Osteoblast (primary cell): ENCODE data around the gene PIK3R3. TPM values are rescaled to one million over a fixed set of nuclear protein-coding genes. Genes with fewer than 3 reads are reported as not detected.

Source experiments
- DNase-seq: peaks from one replicate; pipeline ENCODE4 v3.0.0; 2011; ENCODE audit warnings: low spot score, mixed read lengths; ENCODE audit not compliant: insufficient read length; ENCODE audit errors: missing footprints
- H2AFZ ChIP-seq: 2 replicates; pipeline ENCODE4 v1.6.0; 2011; ENCODE audit warnings: mild to moderate bottlenecking, low read length
- H3K27ac ChIP-seq: 2 replicates; pipeline ENCODE4 v1.5.1; 2011; ENCODE audit warnings: mild to moderate bottlenecking, low read depth, low read length, moderate library complexity
- H3K27me3 ChIP-seq: 2 replicates; pipeline ENCODE4 v1.6.0; 2012; ENCODE audit warnings: mild to moderate bottlenecking, control low read depth, inconsistent platforms, low read length, moderate library complexity; ENCODE audit not compliant: insufficient read depth
- H3K36me3 ChIP-seq: 2 replicates; pipeline ENCODE4 v1.5.1; 2011; ENCODE audit warnings: mild to moderate bottlenecking, low read length, control low read depth, moderate library complexity; ENCODE audit not compliant: insufficient read depth
- H3K4me1 ChIP-seq: 2 replicates; pipeline ENCODE4 v1.5.1; 2011; ENCODE audit warnings: mild to moderate bottlenecking, low read length, control low read depth, moderate library complexity; ENCODE audit not compliant: insufficient read depth
- H3K4me2 ChIP-seq: 2 replicates; pipeline ENCODE4 v1.6.0; 2011; ENCODE audit warnings: mild to moderate bottlenecking, low read length; ENCODE audit not compliant: insufficient read depth
- H3K4me3 ChIP-seq: fragments of 200-600 bp; sonication (generic); 3 replicates; pipeline ENCODE4 v1.5.1; 2012; ENCODE audit warnings: mild to moderate bottlenecking, low read length, inconsistent platforms; ENCODE audit not compliant: insufficient read depth
- H3K79me2 ChIP-seq: 2 replicates; pipeline ENCODE4 v1.6.0; 2012; ENCODE audit warnings: mild to moderate bottlenecking, low read length, control low read depth, inconsistent platforms; ENCODE audit not compliant: insufficient read depth
- H3K9me3 ChIP-seq: 2 replicates; pipeline ENCODE4 v1.5.1; 2011; ENCODE audit warnings: low read depth, low read length, control low read depth
- H4K20me1 ChIP-seq: 2 replicates; pipeline ENCODE4 v1.6.0; 2012; ENCODE audit warnings: mild to moderate bottlenecking, low read length, control low read depth; ENCODE audit not compliant: insufficient read depth
- total RNA-seq: library from RNA; depleted of rRNA; stranded (reverse); fragments of >200 nt; gene quantifications from 2 replicates; pipeline ENCODE4 v1.2.3, GENCODE V29; 2012
- TF ChIP-seq, protein P1 (sequence below): IDR thresholded peaks from 2 replicates; pipeline ENCODE4 v1.5.1; 2011; ENCODE audit warnings: mild to moderate bottlenecking, low read depth, low read length, moderate library complexity; ENCODE audit errors: extremely low read depth

PIK3R3 gene
- total RNA-seq, 1 donor: 4.0 TPM

GRCh38 chr1:46041974-46042373, 90.5 kb downstream of the PIK3R3 start:
- H3K4me2 ChIP-seq: no peak overlapping the region
- no peak overlapping the region for H3K27ac ChIP-seq
- TF ChIP-seq, protein P1, sequence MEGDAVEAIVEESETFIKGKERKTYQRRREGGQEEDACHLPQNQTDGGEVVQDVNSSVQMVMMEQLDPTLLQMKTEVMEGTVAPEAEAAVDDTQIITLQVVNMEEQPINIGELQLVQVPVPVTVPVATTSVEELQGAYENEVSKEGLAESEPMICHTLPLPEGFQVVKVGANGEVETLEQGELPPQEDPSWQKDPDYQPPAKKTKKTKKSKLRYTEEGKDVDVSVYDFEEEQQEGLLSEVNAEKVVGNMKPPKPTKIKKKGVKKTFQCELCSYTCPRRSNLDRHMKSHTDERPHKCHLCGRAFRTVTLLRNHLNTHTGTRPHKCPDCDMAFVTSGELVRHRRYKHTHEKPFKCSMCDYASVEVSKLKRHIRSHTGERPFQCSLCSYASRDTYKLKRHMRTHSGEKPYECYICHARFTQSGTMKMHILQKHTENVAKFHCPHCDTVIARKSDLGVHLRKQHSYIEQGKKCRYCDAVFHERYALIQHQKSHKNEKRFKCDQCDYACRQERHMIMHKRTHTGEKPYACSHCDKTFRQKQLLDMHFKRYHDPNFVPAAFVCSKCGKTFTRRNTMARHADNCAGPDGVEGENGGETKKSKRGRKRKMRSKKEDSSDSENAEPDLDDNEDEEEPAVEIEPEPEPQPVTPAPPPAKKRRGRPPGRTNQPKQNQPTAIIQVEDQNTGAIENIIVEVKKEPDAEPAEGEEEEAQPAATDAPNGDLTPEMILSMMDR: no peak
- H3K9me3 ChIP-seq: no peaks in the 10 kb centered on the region
- no peak overlapping the region for H3K4me3 ChIP-seq
- no peak for DNase-seq
- H3K4me1 ChIP-seq: no peaks in the 10 kb centered on the region
- H4K20me1 ChIP-seq: no peaks in the 10 kb centered on the region
- H3K79me2 ChIP-seq: no peaks in the 10 kb centered on the region
- no peaks in the 10 kb centered on the region for H3K36me3 ChIP-seq
- no peak overlapping the region for H2AFZ ChIP-seq
- H3K27me3 ChIP-seq: no peaks in the 10 kb centered on the region

GRCh38 chr1:46041551-46041950, 90.9 kb downstream of the PIK3R3 start:
- Histone ChIP-seq H4K20me1 (no peaks in the 10 kb centered on the region), H3K4me2 (no peak overlapping the region), H2AFZ (no peak overlapping the region), H3K27me3 (no peaks in the 10 kb centered on the region), H3K27ac (no peak overlapping the region), H3K36me3 (no peaks in the 10 kb centered on the region), H3K9me3 (no peaks in the 10 kb centered on the region), H3K4me1 (no peaks in the 10 kb centered on the region), H3K79me2 (no peaks in the 10 kb centered on the region), H3K4me3 (no peak overlapping the region)
- TF ChIP-seq, protein P1: no peak
- no peak for DNase-seq

DNA sequence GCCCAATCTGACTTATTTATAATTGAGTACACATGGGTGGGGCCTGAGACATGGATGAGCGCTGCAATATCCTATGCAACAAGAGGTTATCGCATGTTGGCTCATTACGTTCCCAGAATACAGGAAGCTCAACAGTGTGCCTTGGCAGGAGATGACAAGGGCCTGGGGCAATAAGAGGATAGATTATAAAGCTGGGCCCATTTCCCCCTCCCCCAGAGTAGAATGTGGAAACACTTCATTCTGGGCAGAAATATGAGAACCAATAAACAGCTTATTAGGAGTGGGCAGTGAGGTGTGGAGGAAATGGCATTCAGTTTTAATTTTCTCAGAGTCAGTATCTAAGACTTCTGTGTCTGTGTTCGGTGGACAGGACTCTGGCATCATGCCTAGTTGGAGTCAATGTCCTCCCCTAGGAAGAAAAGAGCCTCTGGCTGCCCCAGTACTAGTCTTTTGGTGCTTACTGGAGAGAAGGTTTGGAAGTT, 92.8 kb downstream of the PIK3R3 start:
- no peak for DNase-seq
- no peaks in the 10 kb centered on the region for H3K4me1 ChIP-seq
- no peak overlapping the region for H3K4me3 ChIP-seq
- no peak overlapping the region for H3K4me2 ChIP-seq
- no peak overlapping the region for H2AFZ ChIP-seq
- TF ChIP-seq, protein P1: no peak
- H3K79me2 ChIP-seq: no peaks in the 10 kb centered on the region
- no peaks in the 10 kb centered on the region for H3K27me3 ChIP-seq
- H3K36me3 ChIP-seq: peaks cover 2% of the 10 kb centered on the region
- no peaks in the 10 kb centered on the region for H3K9me3 ChIP-seq
- no peaks in the 10 kb centered on the region for H4K20me1 ChIP-seq
- no peak overlapping the region for H3K27ac ChIP-seq

GRCh38 chr1:46036894-46037839, 95.3 kb downstream of the PIK3R3 start:
- Histone ChIP-seq H2AFZ (no peak overlapping the region), H3K4me1 (no peaks in the 10 kb centered on the region), H3K27ac (no peak overlapping the region), H3K4me2 (no peak overlapping the region), H3K36me3 (peaks cover 2% of the 10 kb centered on the region), H3K9me3 (no peaks in the 10 kb centered on the region), H4K20me1 (no peaks in the 10 kb centered on the region), H3K27me3 (no peaks in the 10 kb centered on the region), H3K4me3 (no peak overlapping the region), H3K79me2 (no peaks in the 10 kb centered on the region)
- TF ChIP-seq, protein P1: peak; percentile 99
- peak; percentile 94 for DNase-seq
